Uterus (tissue), 4 donors: Measurements from ENCODE around the gene FBXL22. TPM values are rescaled to one million over a fixed set of nuclear protein-coding genes. Genes with fewer than 3 reads are reported as not detected.

ENCODE experiments used
- DNase-seq, 2 donors: peaks; one replicate each; pipeline ENCODE4 v3.0.0-alpha.2; 2019 to 2020
- H3K27ac ChIP-seq, 2 donors: fragments of 200-600 bp; sonication (generic); 1 replicate in 1 of 2; 2 replicates in 1 of 2; pipeline ENCODE4 v1.5.1; 2016 to 2018
- H3K27me3 ChIP-seq, 2 donors: fragments of 200-600 bp; sonication (generic); one replicate each; pipeline ENCODE4 v1.5.1; 2018 to 2019; ENCODE audit warnings: control low read depth in 1 of 2
- H3K36me3 ChIP-seq, 2 donors: fragments of 200-600 bp; sonication (generic); one replicate each; pipeline ENCODE4 v1.5.1; 2019; ENCODE audit warnings: control low read depth in 1 of 2
- H3K4me1 ChIP-seq, 2 donors: fragments of 200-600 bp; sonication (generic); one replicate each; pipeline ENCODE4 v1.5.1; 2018 to 2019; ENCODE audit warnings: control low read depth in 1 of 2
- H3K4me3 ChIP-seq, 2 donors: fragments of 200-600 bp; sonication (generic); 1 replicate in 1 of 2; 2 replicates in 1 of 2; pipeline ENCODE4 v1.5.1; 2018 to 2019; ENCODE audit warnings: mild to moderate bottlenecking in 1 of 2
- H3K9me3 ChIP-seq, 2 donors: fragments of 200-600 bp; sonication (generic); one replicate each; pipeline ENCODE4 v1.5.1; 2019; ENCODE audit warnings: control low read depth in 1 of 2
- POLR2A ChIP-seq, 2 donors: fragments of 450-650 bp; IDR thresholded peaks; one replicate each; pipeline ENCODE4 v1.6.1; 2016; ENCODE audit warnings: antibody characterized with exemption in 2 of 2, mild to moderate bottlenecking in 1 of 2, moderate library complexity in 1 of 2
- intact Hi-C: fragments of 100-400 bp; cut with DNase I; formaldehyde crosslinking; loops from one replicate; pipeline ENCODE4 v1.15.1; 2023; ENCODE audit warnings: low total_unique reads
- total RNA-seq, 4 donors: library from RNA; depleted of rRNA in 3 of 4; stranded (reverse); fragments of >200 nt in 3 of 4; gene quantifications; one replicate each; pipeline versions ENCODE4 v1.1.0 to v1.2.4, GENCODE V29; 2014 to 2023
- TF ChIP-seq, protein P1 (sequence below), 4 experiments: fragments of 200-600 bp in 2 of 4; fragments of 450-650 bp in 2 of 4; sonication (generic) in 2 of 4; IDR thresholded peaks; one replicate each; pipeline ENCODE4 v1.5.1; 2016 to 2019; ENCODE audit warnings: antibody characterized with exemption in 4 of 4, mild to moderate bottlenecking in 2 of 4, moderate library complexity in 1 of 4
- donor health status: DM: yes; HTN: yes; CAD: no.

FBXL22 gene
- total RNA-seq, 4 donors from 2014 or later: 5.0 to 44.1 (median 25.2) TPM

DNA sequence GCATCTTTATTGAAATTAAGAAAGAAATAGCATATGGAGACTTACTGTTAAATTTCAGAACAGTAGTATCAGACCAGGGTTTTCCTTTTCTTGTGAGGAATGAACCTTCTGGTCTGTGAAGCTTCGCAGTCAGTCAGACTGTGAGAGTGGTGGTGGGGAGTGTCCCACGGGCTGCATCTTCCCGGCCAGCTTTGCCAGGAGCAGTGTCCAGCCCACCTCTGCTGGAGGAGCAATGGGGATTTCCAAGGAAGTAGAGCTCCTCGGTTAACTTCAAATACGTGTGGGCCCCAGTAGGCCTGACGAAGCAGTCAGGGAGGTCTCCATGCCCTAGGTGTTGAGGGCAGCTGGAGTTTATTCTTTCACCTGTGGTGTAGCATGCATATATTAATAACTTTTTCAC is 40.9 kb upstream of the FBXL22 start:
- Histone ChIP-seq H3K9me3 (no peaks in the 10 kb centered on the region), H3K27me3 (no peaks in the 10 kb centered on the region), H3K4me3 (no peak overlapping the region), H3K27ac (no peak overlapping the region), H3K36me3 (no peaks in the 10 kb centered on the region), H3K4me1 (peaks cover 0 to 6% of the 10 kb centered on the region in 2 donors)
- TF ChIP-seq, protein P1, sequence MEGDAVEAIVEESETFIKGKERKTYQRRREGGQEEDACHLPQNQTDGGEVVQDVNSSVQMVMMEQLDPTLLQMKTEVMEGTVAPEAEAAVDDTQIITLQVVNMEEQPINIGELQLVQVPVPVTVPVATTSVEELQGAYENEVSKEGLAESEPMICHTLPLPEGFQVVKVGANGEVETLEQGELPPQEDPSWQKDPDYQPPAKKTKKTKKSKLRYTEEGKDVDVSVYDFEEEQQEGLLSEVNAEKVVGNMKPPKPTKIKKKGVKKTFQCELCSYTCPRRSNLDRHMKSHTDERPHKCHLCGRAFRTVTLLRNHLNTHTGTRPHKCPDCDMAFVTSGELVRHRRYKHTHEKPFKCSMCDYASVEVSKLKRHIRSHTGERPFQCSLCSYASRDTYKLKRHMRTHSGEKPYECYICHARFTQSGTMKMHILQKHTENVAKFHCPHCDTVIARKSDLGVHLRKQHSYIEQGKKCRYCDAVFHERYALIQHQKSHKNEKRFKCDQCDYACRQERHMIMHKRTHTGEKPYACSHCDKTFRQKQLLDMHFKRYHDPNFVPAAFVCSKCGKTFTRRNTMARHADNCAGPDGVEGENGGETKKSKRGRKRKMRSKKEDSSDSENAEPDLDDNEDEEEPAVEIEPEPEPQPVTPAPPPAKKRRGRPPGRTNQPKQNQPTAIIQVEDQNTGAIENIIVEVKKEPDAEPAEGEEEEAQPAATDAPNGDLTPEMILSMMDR (IDR thresholded peaks at IDR 0.05): no peak
- TF ChIP-seq POLR2A (IDR thresholded peaks at IDR 0.05): no peak
- intact Hi-C loops: no loop called here
- DNase-seq: no peak

DNA sequence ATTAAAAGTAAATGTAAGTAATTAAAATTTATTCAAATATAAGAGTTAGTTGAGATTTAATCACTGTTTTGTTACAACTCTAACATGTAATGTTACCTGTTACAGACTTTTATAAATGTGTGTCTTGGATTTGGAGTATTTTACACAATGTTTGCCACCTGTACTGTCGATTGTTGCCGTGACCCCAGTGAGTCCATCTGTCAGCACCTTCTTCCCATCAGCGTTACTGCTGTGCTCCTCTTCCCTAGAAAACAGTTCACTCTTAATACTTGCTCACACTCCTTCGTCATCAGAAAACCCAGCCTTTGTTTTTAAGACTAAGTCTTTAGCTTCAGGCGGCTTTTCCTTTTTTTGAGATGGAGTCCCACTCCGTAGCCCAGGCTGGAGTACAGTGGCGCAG is 40.5 kb upstream of the FBXL22 start:
- intact Hi-C loops: no loop called here
- Histone ChIP-seq H3K4me3 (no peak overlapping the region), H3K27me3 (no peaks in the 10 kb centered on the region), H3K27ac (no peak overlapping the region), H3K4me1 (peaks cover 0 to 6% of the 10 kb centered on the region in 2 donors), H3K9me3 (no peaks in the 10 kb centered on the region), H3K36me3 (no peaks in the 10 kb centered on the region)
- TF ChIP-seq POLR2A (IDR thresholded peaks at IDR 0.05): no peak
- TF ChIP-seq, protein P1 (IDR thresholded peaks at IDR 0.05): no peak
- no peak for DNase-seq

DNA sequence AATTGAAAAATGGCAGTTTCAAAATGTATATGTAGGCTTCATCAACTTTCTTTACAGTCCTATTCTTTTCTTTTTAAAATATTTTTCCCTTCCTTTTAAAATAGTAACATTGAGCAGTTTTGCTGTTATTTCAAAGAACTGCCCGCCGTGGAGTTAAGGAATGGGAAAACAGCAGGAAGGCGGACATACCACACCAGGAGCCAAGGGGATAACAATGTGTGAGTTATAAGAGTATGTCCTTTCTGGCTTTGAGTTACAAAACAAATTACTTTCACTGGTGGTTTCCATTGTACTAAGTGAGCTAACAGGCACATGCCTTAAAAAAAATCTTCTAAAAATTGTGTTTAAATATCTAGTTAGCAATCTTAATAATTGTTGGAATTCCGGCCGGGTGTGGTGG is 37.4 kb upstream of the FBXL22 start:
- intact Hi-C loops: no loop called here
- no peak for DNase-seq
- Histone ChIP-seq H3K4me3 (no peak overlapping the region), H3K36me3 (no peaks in the 10 kb centered on the region), H3K27ac (no peak overlapping the region), H3K9me3 (no peaks in the 10 kb centered on the region), H3K27me3 (no peaks in the 10 kb centered on the region), H3K4me1 (no peaks in the 10 kb centered on the region)
- TF ChIP-seq, protein P1 (IDR thresholded peaks at IDR 0.05): no peak
- no peak for TF ChIP-seq POLR2A (IDR thresholded peaks at IDR 0.05)

DNA sequence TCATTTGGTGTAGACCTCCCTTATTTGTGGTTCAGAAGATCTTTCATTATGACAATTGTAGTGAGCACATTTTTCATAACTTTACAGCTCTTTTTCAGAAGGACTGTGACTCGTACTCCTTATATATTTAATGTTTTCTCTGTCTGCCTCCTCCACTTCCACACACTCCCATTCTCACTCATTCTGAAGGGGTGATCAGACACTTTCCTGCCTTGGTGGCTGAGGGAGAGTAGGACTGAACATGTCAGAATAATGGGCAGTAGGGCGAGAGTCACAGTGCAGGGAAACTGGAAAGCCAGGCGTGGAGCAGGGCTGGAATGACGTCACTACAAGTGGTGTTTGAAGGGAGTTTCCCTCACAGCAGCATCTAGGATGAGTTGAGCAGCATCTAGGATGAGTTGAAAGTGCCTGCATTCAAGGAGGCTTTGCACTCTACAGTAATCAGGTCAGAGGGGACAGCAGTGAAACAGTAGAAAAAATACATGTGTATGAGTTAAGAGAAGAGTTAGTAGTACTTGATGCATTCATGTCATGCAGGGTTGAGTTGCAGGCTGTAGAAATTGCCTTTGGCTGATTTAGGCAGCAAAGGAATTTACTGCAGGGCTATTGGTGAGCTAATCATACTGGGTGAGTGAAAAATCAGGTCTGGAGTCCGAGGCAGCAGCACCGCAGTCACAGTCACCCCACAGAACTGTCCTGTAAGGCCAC is 36.3 kb upstream of the FBXL22 start:
- no peaks in the 10 kb centered on the region for H3K4me1 ChIP-seq
- no peak for DNase-seq
- TF ChIP-seq POLR2A (IDR thresholded peaks at IDR 0.05): no peak
- TF ChIP-seq, protein P1 (IDR thresholded peaks at IDR 0.05): no peak
- no peak overlapping the region for H3K4me3 ChIP-seq
- intact Hi-C loops: no loop called here
- H3K27ac ChIP-seq: no peak overlapping the region
- H3K9me3 ChIP-seq: no peaks in the 10 kb centered on the region
- H3K27me3 ChIP-seq: no peaks in the 10 kb centered on the region
- no peaks in the 10 kb centered on the region for H3K36me3 ChIP-seq

DNA sequence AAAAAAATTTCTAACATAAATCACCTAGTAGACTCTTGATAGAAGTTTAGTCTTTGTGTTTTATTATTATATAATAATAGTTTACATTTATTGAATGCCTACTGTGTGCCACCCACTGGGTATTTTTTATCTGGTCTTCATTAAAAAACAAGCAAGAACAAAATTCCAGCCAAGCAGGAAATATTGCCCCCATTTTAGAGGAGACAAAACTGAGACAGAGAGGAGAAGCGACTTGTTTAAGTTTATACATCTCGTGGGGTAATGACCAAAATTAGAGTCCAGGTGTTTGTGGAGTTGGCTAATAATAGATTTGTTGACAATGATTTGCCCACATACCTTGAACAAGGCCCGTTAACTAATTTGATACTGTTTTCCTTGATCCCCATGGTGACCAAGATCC is 33.1 kb upstream of the FBXL22 start:
- TF ChIP-seq, protein P1 (IDR thresholded peaks at IDR 0.05): no peak
- no peak for TF ChIP-seq POLR2A (IDR thresholded peaks at IDR 0.05)
- H3K36me3 ChIP-seq: no peaks in the 10 kb centered on the region
- H3K9me3 ChIP-seq: no peaks in the 10 kb centered on the region
- intact Hi-C loops: no loop called here
- H3K27me3 ChIP-seq: no peaks in the 10 kb centered on the region
- DNase-seq: no peak
- no peak overlapping the region for H3K4me3 ChIP-seq
- H3K4me1 ChIP-seq: no peaks in the 10 kb centered on the region
- H3K27ac ChIP-seq: no peak overlapping the region
